HFF-Myc (cell line): ENCODE data around the gene PPP1R37.

ENCODE experiments used
- DNase-seq: peaks from one replicate; pipeline ENCODE4 v3.0.0-alpha.2; 2011; ENCODE audit warnings: low read depth; ENCODE audit errors: extremely low read depth
- H3K4me3 ChIP-seq: replicated peaks from 2 replicates; pipeline ENCODE4 v1.5.1; 2011; ENCODE audit warnings: low read depth, mild to moderate bottlenecking, control low read depth, low read length
- TF ChIP-seq, protein P1 (sequence below): IDR thresholded peaks from 2 replicates; pipeline ENCODE4 v1.5.1; 2012; ENCODE audit warnings: mild to moderate bottlenecking, low read depth, low read length, control low read depth; ENCODE audit errors: missing control alignments

The PPP1R37 gene

DNA sequence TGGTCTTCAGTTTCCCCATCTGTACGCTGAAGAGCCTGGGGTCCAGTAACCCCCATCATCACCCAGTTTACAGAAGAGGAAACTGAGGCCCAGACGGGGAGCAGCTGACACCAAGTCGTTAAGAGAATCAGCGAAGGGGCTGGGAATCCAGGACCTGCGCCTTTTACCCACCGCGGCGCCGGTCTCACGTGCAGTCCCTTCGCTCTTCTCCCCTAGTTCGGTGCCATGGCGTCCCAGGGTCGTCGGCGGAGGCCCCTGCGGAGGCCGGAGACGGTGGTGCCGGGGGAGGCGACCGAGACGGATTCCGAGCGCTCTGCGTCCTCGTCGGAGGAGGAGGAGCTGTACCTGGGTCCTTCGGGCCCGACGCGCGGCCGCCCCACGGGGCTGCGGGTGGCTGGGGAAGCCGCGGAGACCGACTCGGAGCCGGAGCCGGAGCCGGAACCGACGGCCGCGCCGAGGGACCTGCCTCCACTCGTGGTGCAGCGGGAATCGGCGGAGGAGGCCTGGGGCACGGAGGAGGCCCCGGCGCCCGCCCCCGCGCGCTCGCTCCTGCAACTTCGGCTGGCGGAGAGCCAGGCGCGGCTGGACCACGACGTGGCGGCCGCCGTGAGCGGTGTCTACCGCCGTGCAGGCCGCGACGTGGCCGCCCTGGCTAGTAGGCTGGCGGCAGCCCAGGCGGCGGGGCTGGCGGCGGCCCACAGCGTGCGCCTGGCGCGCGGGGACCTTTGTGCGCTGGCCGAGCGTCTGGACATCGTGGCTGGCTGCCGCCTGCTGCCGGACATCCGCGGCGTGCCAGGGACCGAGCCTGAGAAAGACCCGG, 86.3 kb downstream of the PPP1R37 start:
- peak overlapping the region; percentile 95 for H3K4me3 ChIP-seq
- TF ChIP-seq, protein P1, sequence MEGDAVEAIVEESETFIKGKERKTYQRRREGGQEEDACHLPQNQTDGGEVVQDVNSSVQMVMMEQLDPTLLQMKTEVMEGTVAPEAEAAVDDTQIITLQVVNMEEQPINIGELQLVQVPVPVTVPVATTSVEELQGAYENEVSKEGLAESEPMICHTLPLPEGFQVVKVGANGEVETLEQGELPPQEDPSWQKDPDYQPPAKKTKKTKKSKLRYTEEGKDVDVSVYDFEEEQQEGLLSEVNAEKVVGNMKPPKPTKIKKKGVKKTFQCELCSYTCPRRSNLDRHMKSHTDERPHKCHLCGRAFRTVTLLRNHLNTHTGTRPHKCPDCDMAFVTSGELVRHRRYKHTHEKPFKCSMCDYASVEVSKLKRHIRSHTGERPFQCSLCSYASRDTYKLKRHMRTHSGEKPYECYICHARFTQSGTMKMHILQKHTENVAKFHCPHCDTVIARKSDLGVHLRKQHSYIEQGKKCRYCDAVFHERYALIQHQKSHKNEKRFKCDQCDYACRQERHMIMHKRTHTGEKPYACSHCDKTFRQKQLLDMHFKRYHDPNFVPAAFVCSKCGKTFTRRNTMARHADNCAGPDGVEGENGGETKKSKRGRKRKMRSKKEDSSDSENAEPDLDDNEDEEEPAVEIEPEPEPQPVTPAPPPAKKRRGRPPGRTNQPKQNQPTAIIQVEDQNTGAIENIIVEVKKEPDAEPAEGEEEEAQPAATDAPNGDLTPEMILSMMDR = no peak
- DNase-seq = no peak

- DNase-seq = no peak
- H3K4me3 ChIP-seq = peak overlapping the region; percentile 95
- TF ChIP-seq, protein P1 = no peak
Observed at GRCh38 chr19:45179892-45180370, 87.0 kb downstream of the PPP1R37 start.

GRCh38 chr19:45180936-45181335, 88.0 kb downstream of the PPP1R37 start:
- TF ChIP-seq, protein P1 = no peak
- H3K4me3 ChIP-seq = no peak overlapping the region
- DNase-seq = no peak

DNA sequence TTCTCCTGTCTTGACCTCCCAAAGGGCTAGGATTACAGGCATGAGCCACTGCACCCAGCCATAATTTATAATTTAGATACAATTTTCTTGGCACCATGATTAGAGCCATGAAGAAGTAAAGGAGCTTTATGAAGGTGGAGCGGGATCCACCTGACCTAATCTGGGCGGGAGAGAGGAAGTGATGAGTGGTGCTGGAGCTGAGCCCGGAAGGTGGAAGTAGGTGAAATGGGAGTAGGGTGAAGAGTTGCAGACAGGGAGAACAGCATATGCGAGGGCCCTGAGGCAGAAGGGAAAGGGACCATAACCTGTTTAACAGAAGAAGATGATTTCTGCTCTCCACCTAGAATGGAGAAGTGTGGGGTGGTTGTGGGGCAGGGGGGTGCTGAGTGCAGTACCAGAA, 89.8 kb downstream of the PPP1R37 start:
- H3K4me3 ChIP-seq = no peak overlapping the region
- no peak for DNase-seq
- TF ChIP-seq, protein P1 = no peak

DNA sequence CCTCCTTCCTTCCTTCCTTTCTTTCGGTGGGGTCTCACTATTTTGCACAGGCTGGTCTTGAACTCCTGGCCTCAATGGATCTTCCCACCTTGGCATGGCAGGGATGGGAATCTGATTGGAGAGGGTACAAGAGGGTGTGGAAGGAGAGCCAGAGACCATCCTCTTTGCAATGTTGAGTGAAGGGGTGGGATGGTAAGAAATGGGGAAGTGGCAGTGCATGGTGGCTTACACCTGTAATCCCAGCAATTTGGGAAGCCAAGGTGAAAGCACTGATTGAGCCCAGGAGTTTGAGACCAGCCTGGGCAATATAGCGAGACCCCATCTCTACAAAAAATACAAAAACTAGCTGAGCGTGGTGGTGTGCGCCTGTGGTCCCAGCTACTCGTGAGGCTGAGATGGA, 91.1 kb downstream of the PPP1R37 start:
- TF ChIP-seq, protein P1 = no peak

DNA sequence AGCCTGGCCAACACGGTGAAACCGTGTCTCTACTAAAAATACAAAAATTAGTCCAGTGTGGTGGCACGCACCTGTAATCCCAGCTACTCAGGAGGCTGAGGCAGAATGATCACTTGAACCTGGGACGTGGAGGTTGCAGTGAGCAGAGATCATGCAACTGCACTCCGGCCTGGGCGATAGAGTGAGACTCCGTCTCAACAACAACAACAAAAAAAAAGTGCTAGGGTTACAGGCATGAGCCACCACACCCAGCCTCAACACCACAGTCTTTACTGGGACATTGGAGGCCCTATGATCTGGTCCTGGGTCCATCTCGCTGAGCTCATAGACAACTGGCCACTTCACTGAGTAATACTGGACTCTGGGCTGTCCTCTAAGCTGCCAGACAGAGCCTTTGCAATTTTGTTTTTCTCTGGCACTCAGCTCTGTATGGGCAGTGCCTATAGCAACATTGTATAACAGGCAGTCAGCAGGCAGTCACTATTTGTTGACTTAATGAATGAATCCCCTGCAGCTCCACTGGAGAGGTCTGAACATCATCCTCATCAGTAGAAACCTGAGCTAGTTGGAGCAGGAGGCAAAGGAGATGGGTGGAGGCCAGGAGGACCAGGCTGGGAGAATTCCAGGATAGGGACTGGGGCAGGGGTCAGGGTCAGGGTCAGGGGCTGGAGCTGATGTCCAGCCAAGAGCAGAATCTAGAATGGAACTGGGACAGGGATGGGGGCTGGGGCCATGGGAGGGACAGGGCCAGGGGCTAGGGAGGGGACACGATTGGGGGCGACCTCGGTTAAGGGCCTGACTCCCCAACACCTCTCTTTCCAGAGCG, 93.7 kb downstream of the PPP1R37 start:
- no peak for DNase-seq
- H3K4me3 ChIP-seq = no peak overlapping the region
- TF ChIP-seq, protein P1 = no peak

More for the DNA sequence above, 91.1 kb downstream of the PPP1R37 start:
- no peak for DNase-seq
- H3K4me3 ChIP-seq = no peak overlapping the region
